A673 (cell line): ENCODE results near the gene PIGW. TPM values are rescaled to one million over a fixed set of nuclear protein-coding genes. Genes with fewer than 3 reads are reported as not detected.

Source experiments
- BruUV-seq: library from RNA; stranded (reverse); fragments of 400-500 nt; replicated peaks from 2 replicates; lab custom pipeline; 2021; lab: Mats Ljungman, UMichigan
- CTCF ChIA-PET: fragments of 300-600 bp; sonication (Branson Sonifier 250); formaldehyde crosslinking; loops from one replicate; lab custom pipeline; 2022; ENCODE audit warnings: antibody characterized with exemption; lab: Charles Lee
- POLR2A ChIA-PET: fragments of 300-600 bp; sonication (Branson Sonifier 250); formaldehyde crosslinking; loops from one replicate; lab custom pipeline; 2022; ENCODE audit warnings: antibody characterized with exemption; ENCODE audit not compliant: low non-redundant PET; lab: Charles Lee
- DNase-seq: peaks from one replicate; pipeline ENCODE4 v3.0.0-alpha.2; 2015; ENCODE audit warnings: low spot score
- H3K27ac ChIP-seq: fragments of 200-600 bp; sonication (generic); 2 replicates; pipeline ENCODE4 v1.5.1; 2016; ENCODE audit warnings: mixed run types, low read depth, mild to moderate bottlenecking, mixed read lengths, antibody characterized with exemption, low read length; ENCODE audit not compliant: poor library complexity, severe bottlenecking
- H3K27me3 ChIP-seq: fragments of 200-600 bp; sonication (generic); replicated peaks from 2 replicates; pipeline ENCODE4 v1.6.1; 2017; ENCODE audit warnings: mixed run types, low read depth, mild to moderate bottlenecking, mixed read lengths, antibody characterized with exemption, low read length; ENCODE audit not compliant: insufficient read depth, poor library complexity
- H3K36me3 ChIP-seq: fragments of 200-600 bp; sonication (generic); 2 replicates; pipeline ENCODE4 v1.6.1; 2016; ENCODE audit warnings: mixed run types, mild to moderate bottlenecking, mixed read lengths, antibody characterized with exemption, low read length; ENCODE audit not compliant: insufficient read depth, poor library complexity, severe bottlenecking
- H3K4me1 ChIP-seq: fragments of 200-600 bp; sonication (generic); 2 replicates; pipeline ENCODE4 v1.6.1; 2017; ENCODE audit warnings: mixed run types, mild to moderate bottlenecking, mixed read lengths, antibody characterized with exemption, low read length; ENCODE audit not compliant: insufficient read depth, poor library complexity, severe bottlenecking
- H3K4me3 ChIP-seq: fragments of 200-600 bp; sonication (generic); 2 replicates; pipeline ENCODE4 v1.5.1; 2016; ENCODE audit warnings: low read depth, mixed run types, mild to moderate bottlenecking, mixed read lengths, low read length; ENCODE audit not compliant: poor library complexity, severe bottlenecking
- H3K9me3 ChIP-seq: fragments of 200-600 bp; sonication (generic); 2 replicates; pipeline ENCODE4 v1.6.1; 2016; ENCODE audit warnings: mixed run types, low read depth, mild to moderate bottlenecking, mixed read lengths, antibody characterized with exemption, low read length; ENCODE audit not compliant: poor library complexity, severe bottlenecking
- EZH2 ChIP-seq: fragments of 200-600 bp; sonication (generic); IDR thresholded peaks from 2 replicates; pipeline ENCODE4 v1.6.1; 2017; ENCODE audit warnings: borderline replicate concordance, low read depth, mild to moderate bottlenecking, mixed read lengths, antibody characterized with exemption, low read length; ENCODE audit not compliant: poor library complexity, severe bottlenecking
- intact Hi-C: fragments of 100-400 bp; cut with micrococcal nuclease; formaldehyde crosslinking; loops from one replicate; pipeline ENCODE4 v1.10.0; 2022; ENCODE audit not compliant: unreplicated experiment
- total RNA-seq: library from RNA; stranded (reverse); gene quantifications from 2 replicates; pipeline ENCODE4 v1.2.3, GENCODE V29; 2021
- TF ChIP-seq, protein P1 (sequence below): fragments of 300-800, 200-600 bp; sonication (generic); conservative IDR thresholded peaks from 2 replicates; pipeline ENCODE4 v1.5.1; 2017; ENCODE audit warnings: low read depth, mild to moderate bottlenecking, antibody characterized with exemption, low read length, moderate library complexity, mixed read lengths

Gene PIGW
- total RNA-seq, 1 experiment from 2014 or later, result 10.3 TPM

DNA sequence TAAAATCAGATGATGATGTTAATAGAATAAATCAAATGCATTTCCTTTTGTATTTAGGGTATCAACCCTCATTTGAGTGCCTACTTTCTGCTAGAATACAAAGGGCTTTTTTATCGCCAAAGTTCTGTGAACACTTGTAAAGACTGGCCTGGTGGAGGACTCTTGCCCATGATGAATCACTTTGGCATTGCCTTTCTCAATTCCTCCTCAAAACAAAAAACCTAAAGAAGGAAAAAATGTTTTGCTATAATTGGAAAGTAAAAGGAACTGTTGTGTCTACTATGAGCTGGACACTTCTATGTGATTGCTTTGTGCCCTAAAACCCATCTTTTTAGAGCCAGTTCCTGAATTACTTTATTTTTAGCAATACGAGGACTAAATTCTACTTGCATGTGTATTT lies 43.9 kb downstream of the PIGW start:
- POLR2A ChIA-PET, result no interaction called here

DNA sequence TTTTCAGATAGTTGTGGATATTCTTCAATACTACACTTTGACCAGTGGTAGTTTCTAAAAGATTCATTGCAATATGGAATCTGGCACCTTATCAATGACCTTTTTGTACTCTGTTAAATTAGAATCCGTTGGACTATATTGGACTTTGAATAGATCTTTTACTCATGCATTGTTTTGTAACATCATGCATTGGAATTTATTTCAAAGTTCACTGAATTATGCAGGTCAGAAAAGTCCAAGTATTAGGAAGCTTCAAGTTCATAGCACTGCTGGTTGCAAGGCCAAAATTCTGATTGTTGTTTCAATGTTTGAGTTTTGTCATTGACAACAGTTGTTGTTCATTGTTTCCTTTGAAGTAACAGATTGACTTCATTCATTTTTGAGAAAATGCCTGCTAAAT lies 49.0 kb downstream of the PIGW start:
- Histone ChIP-seq H3K27ac (no peak overlapping the region), H3K4me3 (no peak overlapping the region), H3K9me3 (no peaks in the 10 kb centered on the region), H3K27me3 (no peaks in the 10 kb centered on the region), H3K4me1 (no peaks in the 10 kb centered on the region), H3K36me3 (peaks cover 22% of the 10 kb centered on the region)
- CTCF ChIA-PET, result no interaction called here
- BruUV-seq, result no TSS peak
- no peak for DNase-seq
- TF ChIP-seq EZH2, result no peak
- TF ChIP-seq, protein P1, sequence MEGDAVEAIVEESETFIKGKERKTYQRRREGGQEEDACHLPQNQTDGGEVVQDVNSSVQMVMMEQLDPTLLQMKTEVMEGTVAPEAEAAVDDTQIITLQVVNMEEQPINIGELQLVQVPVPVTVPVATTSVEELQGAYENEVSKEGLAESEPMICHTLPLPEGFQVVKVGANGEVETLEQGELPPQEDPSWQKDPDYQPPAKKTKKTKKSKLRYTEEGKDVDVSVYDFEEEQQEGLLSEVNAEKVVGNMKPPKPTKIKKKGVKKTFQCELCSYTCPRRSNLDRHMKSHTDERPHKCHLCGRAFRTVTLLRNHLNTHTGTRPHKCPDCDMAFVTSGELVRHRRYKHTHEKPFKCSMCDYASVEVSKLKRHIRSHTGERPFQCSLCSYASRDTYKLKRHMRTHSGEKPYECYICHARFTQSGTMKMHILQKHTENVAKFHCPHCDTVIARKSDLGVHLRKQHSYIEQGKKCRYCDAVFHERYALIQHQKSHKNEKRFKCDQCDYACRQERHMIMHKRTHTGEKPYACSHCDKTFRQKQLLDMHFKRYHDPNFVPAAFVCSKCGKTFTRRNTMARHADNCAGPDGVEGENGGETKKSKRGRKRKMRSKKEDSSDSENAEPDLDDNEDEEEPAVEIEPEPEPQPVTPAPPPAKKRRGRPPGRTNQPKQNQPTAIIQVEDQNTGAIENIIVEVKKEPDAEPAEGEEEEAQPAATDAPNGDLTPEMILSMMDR, result no peak
- POLR2A ChIA-PET, result no interaction called here
- intact Hi-C loops, result no loop called here

More for the DNA sequence above, 43.9 kb downstream of the PIGW start:
- intact Hi-C loops, result no loop called here
- no peak overlapping the region for H3K27ac ChIP-seq
- no peak overlapping the region for H3K4me3 ChIP-seq
- H3K27me3 ChIP-seq, result no peaks in the 10 kb centered on the region
- BruUV-seq, result no TSS peak
- H3K9me3 ChIP-seq, result no peaks in the 10 kb centered on the region
- H3K36me3 ChIP-seq, result peaks cover 7% of the 10 kb centered on the region
- CTCF ChIA-PET, result no interaction called here
- no peak for TF ChIP-seq EZH2
- TF ChIP-seq, protein P1, result no peak
- H3K4me1 ChIP-seq, result no peaks in the 10 kb centered on the region
- no peak for DNase-seq

DNA sequence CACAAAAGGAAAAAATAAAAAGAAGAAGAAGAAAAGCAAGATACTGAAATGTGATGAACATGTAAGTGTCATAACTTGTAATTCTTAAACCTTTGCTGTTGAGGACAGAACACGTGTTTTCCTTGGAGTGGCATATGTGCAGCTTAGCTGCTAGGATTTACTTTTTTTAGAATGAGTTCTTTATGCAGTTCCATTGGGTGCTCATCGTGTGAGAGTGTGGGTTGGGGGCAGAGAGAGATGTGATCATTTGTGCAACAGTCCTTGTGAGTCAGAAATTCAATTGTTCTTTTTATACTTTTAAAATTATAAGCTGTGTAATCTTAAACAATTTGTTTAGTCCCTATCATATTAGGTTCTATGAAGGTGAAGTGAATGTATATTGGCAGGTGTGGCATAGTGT lies 51.4 kb downstream of the PIGW start:
- ChIA-PET POLR2A (no interaction called here), CTCF (no interaction called here)
- Histone ChIP-seq H3K4me3 (no peak overlapping the region), H3K27ac (no peak overlapping the region), H3K27me3 (no peaks in the 10 kb centered on the region), H3K4me1 (no peaks in the 10 kb centered on the region), H3K36me3 (peaks cover 22% of the 10 kb centered on the region), H3K9me3 (no peaks in the 10 kb centered on the region)
- TF ChIP-seq, protein P1, result no peak
- TF ChIP-seq EZH2, result no peak
- intact Hi-C loops, result no loop called here
- DNase-seq, result no peak
- no TSS peak for BruUV-seq

Other genes starting within 250 kb of the PIGW start
- not detected in 2 replicates for gene TBC1D3G, start 211.1 kb upstream of the PIGW start, total RNA-seq
- not detected in 2 replicates for gene TBC1D3H, start 146.6 kb upstream of the PIGW start, total RNA-seq
- gene ZNHIT3, start 48.3 kb upstream of the PIGW start, total RNA-seq, result 30.4 and 35.2 TPM in 2 replicates
- 53.0 and 61.1 TPM in 2 replicates for gene MYO19, start 119 bp upstream of the PIGW start, total RNA-seq
- 45.9 and 50.4 TPM in 2 replicates for gene GGNBP2, start 9.9 kb downstream of the PIGW start, total RNA-seq
- 5.3 and 8.1 TPM in 2 replicates for gene DHRS11, start 56.9 kb downstream of the PIGW start, total RNA-seq
- 5.7 and 6.5 TPM in 2 replicates for gene MRM1, start 66.6 kb downstream of the PIGW start, total RNA-seq